OCI-LY1 (cell line): ENCODE data around the gene TPPP.

ENCODE experiments used
- CTCF ChIP-seq: fragments of 200-600 bp; sonication (generic), shearing (Covaris generic); IDR thresholded peaks from 2 replicates; pipeline ENCODE4 v1.5.1; 2017; ENCODE audit warnings: mild to moderate bottlenecking, antibody characterized with exemption, low read length, moderate library complexity, mixed read lengths
- EZH2 ChIP-seq: fragments of 200-600 bp; sonication (generic), shearing (Covaris generic); IDR thresholded peaks from 2 replicates; pipeline ENCODE4 v1.8.0; 2017; ENCODE audit warnings: borderline replicate concordance, mixed run types, mild to moderate bottlenecking, antibody characterized with exemption, low read length, moderate library complexity, mixed read lengths

- no peak for TF ChIP-seq CTCF
- TF ChIP-seq EZH2: no peak
Observed at GRCh38 chr5:610744-611730, 82.1 kb downstream of the TPPP start.
